ENCODE results near the gene ARHGAP18. TPM values are rescaled to one million over a fixed set of nuclear protein-coding genes. Genes with fewer than 3 reads are reported as not detected.

Gene ARHGAP18
- total RNA-seq, 1 experiment from 2014 or later: 64.5 TPM

GRCh38 chr6:129543981-129544380 is 166.0 kb downstream of the ARHGAP18 start:
- Mint-ChIP-seq H3K4me1 (ENCODE audit: low read depth, unreplicated experiment) (no peaks in the 10 kb centered on the region), H3K36me3 (ENCODE audit: insufficient read depth, unreplicated experiment) (peaks cover 42% of the 10 kb centered on the region), H3K9me3 (ENCODE audit: low read depth, unreplicated experiment) (no peaks in the 10 kb centered on the region), H3K27ac (ENCODE audit: unreplicated experiment) (no peak overlapping the region), H3K4me3 (ENCODE audit: low read depth, unreplicated experiment) (no peak overlapping the region), H3K27me3 (ENCODE audit: unreplicated experiment) (no peaks in the 10 kb centered on the region)
- DNase-seq: no peak
- intact Hi-C loops (cut with micrococcal nuclease; ENCODE audit: unreplicated experiment): no loop called here
- CTCF ChIA-PET: no interaction called here
- TF ChIP-seq CTCF (IDR thresholded peaks at IDR 0.05; ENCODE audit: unreplicated experiment): no peak
- no TSS peak for BruUV-seq (replicated peaks)

- H3K4me3 Mint-ChIP-seq (ENCODE audit: low read depth, unreplicated experiment): no peak overlapping the region
- CTCF ChIA-PET: no interaction called here
- intact Hi-C loops (cut with micrococcal nuclease; ENCODE audit: unreplicated experiment): no loop called here
Observed at GRCh38 chr6:129542705-129543104, 167.3 kb downstream of the ARHGAP18 start.

GRCh38 chr6:129539032-129539431 is 170.9 kb downstream of the ARHGAP18 start:
- no peak for TF ChIP-seq CTCF (IDR thresholded peaks at IDR 0.05; ENCODE audit: unreplicated experiment)
- no TSS peak for BruUV-seq (replicated peaks)
- no peaks in the 10 kb centered on the region for H3K9me3 Mint-ChIP-seq (ENCODE audit: low read depth, unreplicated experiment)
- H3K27me3 Mint-ChIP-seq (ENCODE audit: unreplicated experiment): no peaks in the 10 kb centered on the region
- H3K4me1 Mint-ChIP-seq (ENCODE audit: low read depth, unreplicated experiment): no peaks in the 10 kb centered on the region
- no peak overlapping the region for H3K27ac Mint-ChIP-seq (ENCODE audit: unreplicated experiment)
- H3K4me3 Mint-ChIP-seq (ENCODE audit: low read depth, unreplicated experiment): no peak overlapping the region
- peaks cover 26% of the 10 kb centered on the region for H3K36me3 Mint-ChIP-seq (ENCODE audit: insufficient read depth, unreplicated experiment)
- no peak for DNase-seq
- intact Hi-C loops (cut with micrococcal nuclease; ENCODE audit: unreplicated experiment): no loop called here
- CTCF ChIA-PET: interaction anchor here (1.4 kb wide), 1 partner anchor 10 kb away, joined by 4 read pairs; no protein-coding TSS in a partner anchor

More at GRCh38 chr6:129542705-129543104, 167.3 kb downstream of the ARHGAP18 start:
- DNase-seq: no peak
- no peaks in the 10 kb centered on the region for H3K27me3 Mint-ChIP-seq (ENCODE audit: unreplicated experiment)
- H3K27ac Mint-ChIP-seq (ENCODE audit: unreplicated experiment): no peak overlapping the region
- peaks cover 34% of the 10 kb centered on the region for H3K36me3 Mint-ChIP-seq (ENCODE audit: insufficient read depth, unreplicated experiment)
- H3K4me1 Mint-ChIP-seq (ENCODE audit: low read depth, unreplicated experiment): no peaks in the 10 kb centered on the region
- no peak for TF ChIP-seq CTCF (IDR thresholded peaks at IDR 0.05; ENCODE audit: unreplicated experiment)
- no TSS peak for BruUV-seq (replicated peaks)
- H3K9me3 Mint-ChIP-seq (ENCODE audit: low read depth, unreplicated experiment): no peaks in the 10 kb centered on the region

GRCh38 chr6:129536271-129536670 is 173.7 kb downstream of the ARHGAP18 start:
- H3K27me3 Mint-ChIP-seq (ENCODE audit: unreplicated experiment): no peaks in the 10 kb centered on the region
- DNase-seq: no peak
- no TSS peak for BruUV-seq (replicated peaks)
- H3K27ac Mint-ChIP-seq (ENCODE audit: unreplicated experiment): no peak overlapping the region
- CTCF ChIA-PET: no interaction called here
- no peaks in the 10 kb centered on the region for H3K9me3 Mint-ChIP-seq (ENCODE audit: low read depth, unreplicated experiment)
- no peak for TF ChIP-seq CTCF (IDR thresholded peaks at IDR 0.05; ENCODE audit: unreplicated experiment)
- H3K36me3 Mint-ChIP-seq (ENCODE audit: insufficient read depth, unreplicated experiment): peaks cover 21% of the 10 kb centered on the region
- no peaks in the 10 kb centered on the region for H3K4me1 Mint-ChIP-seq (ENCODE audit: low read depth, unreplicated experiment)
- intact Hi-C loops (cut with micrococcal nuclease; ENCODE audit: unreplicated experiment): no loop called here
- no peak overlapping the region for H3K4me3 Mint-ChIP-seq (ENCODE audit: low read depth, unreplicated experiment)
